ENCODE results near the gene OR4M2.
"Not testable (repeated sequence)": the region's sequence is repeated elsewhere in the genome, so short reads cannot be mapped to it uniquely, and the experiment has no call there.

GRCh38 chr15:22081386-22081785, 1.1 kb downstream of the OR4M2 start:
- not testable (repeated sequence) for TF ChIP-seq POLR2AphosphoS5 (IDR thresholded peaks at IDR 0.05; ENCODE audit: low read depth, low read length); TAF1 (IDR thresholded peaks at IDR 0.05; ENCODE audit: borderline replicate concordance, low read depth, low read length)
